Spleen (tissue), 11 donors: Measurements from ENCODE around the gene SNAPIN. TPM values are rescaled to one million over a fixed set of nuclear protein-coding genes. Genes with fewer than 3 reads are reported as not detected.

Experiments
- DNase-seq: peaks from one replicate; pipeline ENCODE4 v3.0.0-alpha.2; 2020
- H3K27ac ChIP-seq, 8 donors: fragments of 200-600 bp; sonication (generic) in 7 of 8; 1 replicate in 4 of 8; 2 replicates in 4 of 8; pipeline versions ENCODE4 v1.5.0 to v1.8.0; 2016 to 2021; ENCODE audit warnings: inconsistent platforms in 4 of 8, mild to moderate bottlenecking in 4 of 8, moderate library complexity in 1 of 8
- H3K27me3 ChIP-seq, 7 donors: fragments of 200-600 bp; sonication (generic) in 6 of 7; replicated peaks in 1 of 7; 1 replicate in 4 of 7; 2 replicates in 3 of 7; pipeline versions ENCODE4 v1.5.0 to v1.8.0; 2016 to 2021; ENCODE audit warnings: inconsistent platforms in 3 of 7, mild to moderate bottlenecking in 1 of 7
- H3K36me3 ChIP-seq, 6 donors: fragments of 200-600 bp; sonication (generic) in 5 of 6; 1 replicate in 4 of 6; 2 replicates in 2 of 6; pipeline versions ENCODE4 v1.5.0 to v1.8.0; 2016 to 2021; ENCODE audit warnings: inconsistent platforms in 2 of 6
- H3K4me1 ChIP-seq, 6 donors: fragments of 200-600 bp; sonication (generic) in 5 of 6; 1 replicate in 3 of 6; 2 replicates in 3 of 6; pipeline versions ENCODE4 v1.5.0 to v1.8.0; 2016 to 2021; ENCODE audit warnings: inconsistent platforms in 3 of 6
- H3K4me3 ChIP-seq, 8 donors: fragments of 200-600 bp; sonication (generic) in 7 of 8; 1 replicate in 4 of 8; 2 replicates in 4 of 8; pipeline versions ENCODE4 v1.5.0 to v1.8.0; 2016 to 2021; ENCODE audit warnings: inconsistent platforms in 4 of 8, mild to moderate bottlenecking in 4 of 8, moderate library complexity in 2 of 8
- H3K9me3 ChIP-seq, 8 donors: fragments of 200-600 bp; sonication (generic) in 7 of 8; 1 replicate in 4 of 8; 2 replicates in 4 of 8; pipeline versions ENCODE4 v1.5.0 to v1.8.0; 2016 to 2021; ENCODE audit warnings: inconsistent platforms in 4 of 8
- POLR2A ChIP-seq, 3 donors: fragments of 450-650 bp; IDR thresholded peaks; one replicate each; pipeline ENCODE4 v1.5.1; 2017; ENCODE audit warnings: antibody characterized with exemption in 3 of 3, mild to moderate bottlenecking in 1 of 3
- POLR2AphosphoS5 ChIP-seq, 3 donors: sonication (generic); formaldehyde crosslinking; IDR thresholded peaks; one replicate each; pipeline ENCODE4 v1.5.1; 2017; ENCODE audit warnings: antibody characterized with exemption in 3 of 3
- WGBS, 5 donors: extraction: QIAGEN DNeasy Blood & Tissue Kit in 3 of 5; methylation state at CpG; one replicate each; pipeline versions ENCODE4 v1.1.5 to v1.1.7; 2013 to 2018; 5-methylcytosine and 5-hydroxymethylcytosine counted together
- intact Hi-C: fragments of 100-400 bp; cut with DNase I; formaldehyde crosslinking; loops from one replicate; pipeline ENCODE4 v1.15.0; 2023; ENCODE audit warnings: low total_unique reads
- polyA plus RNA-seq, 3 donors: library from polyadenylated mRNA; stranded (reverse); fragments of 200-250 nt; gene quantifications; one replicate each; pipeline ENCODE4 v1.2.1, GENCODE V29; 2013
- total RNA-seq, 7 donors: library from RNA; depleted of rRNA in 3 of 7; stranded (reverse); fragments of >200 nt in 3 of 7; fragmentation: NEBNext Ultra II Directional in 4 of 7; extraction: Animal tissue kit (Norgen Biotek cat#: 25700) in 4 of 7; gene quantifications; one replicate each; pipeline versions ENCODE4 v1.1.0 to v1.2.1, GENCODE V29; 2016 to 2021
- TF ChIP-seq, protein P1 (sequence below), 11 experiments: fragments of 200-600 bp in 7 of 11; fragments of 450-650 bp in 4 of 11; sonication (generic) in 4 of 11; IDR thresholded peaks in 8 of 11; conservative IDR thresholded peaks in 3 of 11; 1 replicate in 7 of 11; 2 replicates in 4 of 11; pipeline versions ENCODE4 v1.4.0 to v1.8.0; 2016 to 2021; ENCODE audit warnings: antibody characterized with exemption in 11 of 11, inconsistent platforms in 4 of 11, mild to moderate bottlenecking in 1 of 11
- donor health status: healthy with polysubstance abuse.
- donor health status: DM: no; HTN: no; CAD: no; lungs with moderate emphysema.
- donor health status: DM: no; HTN: no; CAD: no.
- donor health status: Bipolar disorder and iron deficiency.
- donor health status: healthy.
- donor health status: DM: no; HTN: no; CAD: no.
- donor health status: DM: yes; HTN: yes; CAD: no.

Gene SNAPIN
- total and polyA plus RNA-seq, 10 donors: 26.3 to 60.7 (median 38.3) TPM

DNA sequence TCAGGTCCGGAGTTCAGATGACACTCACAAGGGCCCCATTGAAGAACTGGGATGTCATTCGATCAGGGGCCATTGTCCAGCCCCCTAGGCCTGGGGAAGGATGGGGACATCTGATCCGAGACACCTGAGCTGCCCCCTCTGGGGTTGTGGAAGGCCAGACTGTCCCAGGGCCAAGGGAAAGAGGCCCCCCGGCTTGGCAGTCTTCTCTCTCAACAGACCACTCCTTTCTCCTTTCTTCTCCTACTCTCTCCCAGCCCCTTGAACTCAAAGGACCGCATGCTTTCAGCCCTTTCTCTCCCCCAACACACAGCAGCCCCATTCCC is 29.2 kb upstream of the SNAPIN start:
- no peak overlapping the region for H3K4me3 ChIP-seq
- H3K27ac ChIP-seq: peak overlapping the region in 4 of 8 donors; percentile 22 to 84 (median 38)
- H3K9me3 ChIP-seq: no peaks in the 10 kb centered on the region
- intact Hi-C loops: no loop called here
- H3K36me3 ChIP-seq: peaks cover 0 to 8% (median 0%) of the 10 kb centered on the region in 6 donors
- no peak for DNase-seq
- WGBS, 5 donors: 82 to 97% (median 89%) methylated on average over 5 of the region's 5 CpGs
- peaks cover 0 to 82% (median 29%) of the 10 kb centered on the region in 6 donors for H3K4me1 ChIP-seq
- TF ChIP-seq POLR2AphosphoS5 (IDR thresholded peaks at IDR 0.05) (no peak), POLR2A (IDR thresholded peaks at IDR 0.05) (no peak)
- TF ChIP-seq, protein P1, sequence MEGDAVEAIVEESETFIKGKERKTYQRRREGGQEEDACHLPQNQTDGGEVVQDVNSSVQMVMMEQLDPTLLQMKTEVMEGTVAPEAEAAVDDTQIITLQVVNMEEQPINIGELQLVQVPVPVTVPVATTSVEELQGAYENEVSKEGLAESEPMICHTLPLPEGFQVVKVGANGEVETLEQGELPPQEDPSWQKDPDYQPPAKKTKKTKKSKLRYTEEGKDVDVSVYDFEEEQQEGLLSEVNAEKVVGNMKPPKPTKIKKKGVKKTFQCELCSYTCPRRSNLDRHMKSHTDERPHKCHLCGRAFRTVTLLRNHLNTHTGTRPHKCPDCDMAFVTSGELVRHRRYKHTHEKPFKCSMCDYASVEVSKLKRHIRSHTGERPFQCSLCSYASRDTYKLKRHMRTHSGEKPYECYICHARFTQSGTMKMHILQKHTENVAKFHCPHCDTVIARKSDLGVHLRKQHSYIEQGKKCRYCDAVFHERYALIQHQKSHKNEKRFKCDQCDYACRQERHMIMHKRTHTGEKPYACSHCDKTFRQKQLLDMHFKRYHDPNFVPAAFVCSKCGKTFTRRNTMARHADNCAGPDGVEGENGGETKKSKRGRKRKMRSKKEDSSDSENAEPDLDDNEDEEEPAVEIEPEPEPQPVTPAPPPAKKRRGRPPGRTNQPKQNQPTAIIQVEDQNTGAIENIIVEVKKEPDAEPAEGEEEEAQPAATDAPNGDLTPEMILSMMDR (IDR thresholded peaks at IDR 0.05 in 8 of 11, conservative IDR thresholded peaks at IDR 0.05 in 3 of 11): no peak
- H3K27me3 ChIP-seq: no peaks in the 10 kb centered on the region

DNA sequence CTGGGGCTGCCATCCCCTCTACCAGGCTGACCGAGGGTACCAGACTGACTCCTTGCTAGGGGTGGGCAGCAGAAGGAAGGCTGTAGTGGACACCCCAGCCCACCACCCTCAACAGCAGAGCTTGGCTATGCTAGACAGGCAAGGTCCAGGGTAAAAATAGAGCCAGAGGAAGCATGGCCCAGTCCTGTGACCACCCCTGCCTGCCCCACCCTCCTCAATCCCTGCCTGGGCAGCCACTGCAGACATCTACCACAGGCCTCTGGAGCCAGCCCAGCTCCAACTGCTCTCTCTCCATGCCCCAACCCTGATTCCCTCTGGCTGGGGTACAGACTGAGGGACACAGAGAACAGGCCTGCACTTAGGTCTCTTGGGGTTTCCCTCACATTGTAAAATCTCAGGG is 28.5 kb upstream of the SNAPIN start:
- Histone ChIP-seq H3K36me3 (peaks cover 0 to 6% (median 0%) of the 10 kb centered on the region in 6 donors), H3K4me1 (peaks cover 0 to 80% (median 29%) of the 10 kb centered on the region in 6 donors), H3K9me3 (no peaks in the 10 kb centered on the region), H3K27ac (peak overlapping the region in 7 of 8 donors; percentile 22 to 84 (median 38)), H3K4me3 (no peak overlapping the region), H3K27me3 (no peaks in the 10 kb centered on the region)
- no peak for DNase-seq
- intact Hi-C loops: no loop called here
- WGBS, 5 donors: 67 to 100% (median 93%) methylated on average over 1 of the region's 1 CpG
- TF ChIP-seq POLR2AphosphoS5 (IDR thresholded peaks at IDR 0.05): no peak
- TF ChIP-seq, protein P1 (IDR thresholded peaks at IDR 0.05 in 8 of 11, conservative IDR thresholded peaks at IDR 0.05 in 3 of 11): no peak
- TF ChIP-seq POLR2A (IDR thresholded peaks at IDR 0.05): no peak

DNA sequence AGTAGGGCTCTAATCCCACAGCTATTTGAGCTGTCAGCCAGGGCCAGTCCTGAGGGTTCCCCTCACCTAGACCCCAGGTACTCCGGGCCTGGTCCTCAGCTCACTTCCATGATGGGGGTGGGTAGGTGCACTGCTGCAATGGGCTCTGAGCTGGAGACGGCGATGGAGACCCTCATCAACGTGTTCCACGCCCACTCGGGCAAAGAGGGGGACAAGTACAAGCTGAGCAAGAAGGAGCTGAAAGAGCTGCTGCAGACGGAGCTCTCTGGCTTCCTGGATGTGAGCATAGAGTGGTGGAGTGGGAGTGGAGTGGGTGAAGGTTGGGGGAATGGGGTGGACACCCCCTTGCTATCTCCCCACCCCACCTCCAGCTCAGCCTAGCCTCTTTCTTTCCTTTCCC is 28.1 kb upstream of the SNAPIN start:
- no peak overlapping the region for H3K4me3 ChIP-seq
- H3K27me3 ChIP-seq: no peaks in the 10 kb centered on the region
- peak overlapping the region in 7 of 8 donors; percentile 22 to 84 (median 38) for H3K27ac ChIP-seq
- peaks cover 0 to 6% (median 0%) of the 10 kb centered on the region in 6 donors for H3K36me3 ChIP-seq
- no peak for TF ChIP-seq POLR2AphosphoS5 (IDR thresholded peaks at IDR 0.05)
- TF ChIP-seq POLR2A (IDR thresholded peaks at IDR 0.05): no peak
- TF ChIP-seq, protein P1 (IDR thresholded peaks at IDR 0.05 in 8 of 11, conservative IDR thresholded peaks at IDR 0.05 in 3 of 11): no peak
- DNase-seq: no peak
- H3K9me3 ChIP-seq: no peaks in the 10 kb centered on the region
- intact Hi-C loops: no loop called here
- H3K4me1 ChIP-seq: peaks cover under 1 to 80% (median 31%) of the 10 kb centered on the region in 6 donors
- WGBS, 5 donors: 85 to 98% (median 88%) methylated on average over 7 of the region's 7 CpGs

DNA sequence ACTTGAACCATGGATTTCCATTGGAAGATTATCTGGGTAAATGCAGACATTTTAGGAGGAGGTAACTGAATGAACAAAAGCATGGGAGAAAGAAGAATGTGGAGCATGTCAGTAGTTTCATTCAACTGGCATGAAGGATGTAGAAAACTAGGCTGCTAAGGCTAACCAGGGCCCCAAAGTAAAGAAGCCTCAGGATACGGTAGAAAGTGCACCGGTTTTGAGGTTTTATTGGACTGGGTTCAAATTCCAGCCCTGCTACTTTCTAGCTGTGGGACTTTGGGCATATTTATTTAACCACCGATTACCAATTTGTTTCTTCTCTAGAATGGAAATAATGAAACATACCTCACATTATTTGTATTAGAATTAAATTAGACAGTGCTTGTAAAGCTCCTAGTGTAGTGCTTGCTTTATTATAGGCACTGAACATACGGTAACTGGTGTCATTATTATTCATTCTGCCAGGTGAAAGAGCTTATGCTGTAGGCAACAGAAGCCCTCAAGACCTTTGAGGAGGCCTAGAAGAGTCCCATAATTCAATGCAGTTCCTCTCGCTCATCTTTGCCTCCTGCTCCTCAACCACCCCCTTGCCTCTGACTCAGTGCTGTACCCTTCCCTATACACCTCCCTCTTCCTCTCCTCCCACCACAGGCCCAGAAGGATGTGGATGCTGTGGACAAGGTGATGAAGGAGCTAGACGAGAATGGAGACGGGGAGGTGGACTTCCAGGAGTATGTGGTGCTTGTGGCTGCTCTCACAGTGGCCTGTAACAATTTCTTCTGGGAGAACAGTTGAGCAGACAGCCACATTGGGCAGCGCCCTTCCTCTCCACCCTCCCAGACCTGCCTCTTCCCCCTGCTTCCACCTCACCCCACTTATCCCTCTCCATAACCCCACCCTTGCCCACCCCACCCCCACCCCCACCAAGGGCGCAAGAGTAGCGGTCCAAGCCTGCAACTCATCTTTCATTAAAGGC is 27.2 kb upstream of the SNAPIN start:
- no peak for DNase-seq
- intact Hi-C loops: no loop called here
- 77 to 86% (median 84%) methylated on average over 10 of the region's 10 CpGs for WGBS, 5 donors

More for the DNA sequence above, 27.2 kb upstream of the SNAPIN start:
- Histone ChIP-seq H3K27me3 (no peaks in the 10 kb centered on the region), H3K4me1 (peaks cover 8 to 80% (median 36%) of the 10 kb centered on the region in 6 donors), H3K4me3 (no peak overlapping the region), H3K36me3 (peaks cover 0 to 15% (median 3%) of the 10 kb centered on the region in 6 donors), H3K27ac (peak overlapping the region in 5 of 8 donors; percentile 22 to 84 (median 27)), H3K9me3 (no peaks in the 10 kb centered on the region)
- TF ChIP-seq POLR2A (IDR thresholded peaks at IDR 0.05): no peak
- TF ChIP-seq, protein P1 (IDR thresholded peaks at IDR 0.05 in 8 of 11, conservative IDR thresholded peaks at IDR 0.05 in 3 of 11): no peak
- no peak for TF ChIP-seq POLR2AphosphoS5 (IDR thresholded peaks at IDR 0.05)
